HT-29 (cell line): ENCODE measurements around the gene HOXB2. TPM values are rescaled to one million over a fixed set of nuclear protein-coding genes. Genes with fewer than 3 reads are reported as not detected.

Source experiments
- total RNA-seq: library from RNA; depleted of rRNA; stranded (reverse); fragments of >200 nt; shearing (Covaris generic); gene quantifications from 2 replicates; pipeline ENCODE4 v1.2.3, GENCODE V29; 2014; rRNA removed

The HOXB2 gene
- total RNA-seq, 1 experiment from 2014 or later = 2.3 TPM

Other genes with a start within 250 kb of the HOXB2 start
- gene SKAP1, start 114.9 kb downstream of the HOXB2 start, total RNA-seq = 4.3 and 4.7 TPM in 2 replicates
- gene HOXB1, start 14.1 kb downstream of the HOXB2 start, total RNA-seq = 0.08 TPM in 1 of 2 replicates, not detected in the other
- 14.5 and 15.5 TPM in 2 replicates for gene HOXB4, start 33.2 kb upstream of the HOXB2 start, total RNA-seq
- gene HOXB3, start 45.1 kb upstream of the HOXB2 start, total RNA-seq = 99.5 and 126 TPM in 2 replicates
- 7.5 and 8.2 TPM in 2 replicates for gene HOXB5, start 48.7 kb upstream of the HOXB2 start, total RNA-seq
- 160 and 174 TPM in 2 replicates for gene HOXB6, start 59.9 kb upstream of the HOXB2 start, total RNA-seq
- gene HOXB7, start 65.9 kb upstream of the HOXB2 start, total RNA-seq = 37.3 and 39.7 TPM in 2 replicates
- gene HOXB8, start 70.2 kb upstream of the HOXB2 start, total RNA-seq = 51.0 and 52.7 TPM in 2 replicates
- 177 and 188 TPM in 2 replicates for gene HOXB9, start 81.2 kb upstream of the HOXB2 start, total RNA-seq
- not detected in 2 replicates for gene PRAC1, start 177.4 kb upstream of the HOXB2 start, total RNA-seq
- 0.76 TPM in 1 of 2 replicates, not detected in the other for gene PRAC2, start 178.1 kb upstream of the HOXB2 start, total RNA-seq
- 3.5 and 5.3 TPM in 2 replicates for gene HOXB13, start 183.6 kb upstream of the HOXB2 start, total RNA-seq